IPS-15b (cell line): ENCODE measurements around the gene SPATA33.
"Not testable (repeated sequence)": the region's sequence is repeated elsewhere in the genome, so short reads cannot be mapped to it uniquely, and the experiment has no call there.

Experiments used
- H3K27me3 ChIP-seq: one replicate; pipeline ENCODE4 v1.6.1; 2013; ENCODE audit warnings: low read length; ENCODE audit not compliant: control insufficient read depth, insufficient read depth
- H3K36me3 ChIP-seq: one replicate; pipeline ENCODE4 v1.6.1; 2013; ENCODE audit warnings: low read length; ENCODE audit not compliant: control insufficient read depth, insufficient read depth
- H3K4me1 ChIP-seq: one replicate; pipeline ENCODE4 v1.6.1; 2013; ENCODE audit warnings: mild to moderate bottlenecking, low read length; ENCODE audit not compliant: control insufficient read depth, insufficient read depth
- H3K4me3 ChIP-seq: one replicate; pipeline ENCODE4 v1.5.1; 2013; ENCODE audit warnings: low read depth, low read length
- H3K9ac ChIP-seq: one replicate; pipeline ENCODE4 v1.6.1; 2013; ENCODE audit warnings: low read depth, mild to moderate bottlenecking, low read length
- H3K9me3 ChIP-seq: one replicate; pipeline ENCODE4 v1.6.1; 2013; ENCODE audit warnings: mild to moderate bottlenecking, low read length; ENCODE audit not compliant: control insufficient read depth, insufficient read depth

Gene SPATA33

DNA sequence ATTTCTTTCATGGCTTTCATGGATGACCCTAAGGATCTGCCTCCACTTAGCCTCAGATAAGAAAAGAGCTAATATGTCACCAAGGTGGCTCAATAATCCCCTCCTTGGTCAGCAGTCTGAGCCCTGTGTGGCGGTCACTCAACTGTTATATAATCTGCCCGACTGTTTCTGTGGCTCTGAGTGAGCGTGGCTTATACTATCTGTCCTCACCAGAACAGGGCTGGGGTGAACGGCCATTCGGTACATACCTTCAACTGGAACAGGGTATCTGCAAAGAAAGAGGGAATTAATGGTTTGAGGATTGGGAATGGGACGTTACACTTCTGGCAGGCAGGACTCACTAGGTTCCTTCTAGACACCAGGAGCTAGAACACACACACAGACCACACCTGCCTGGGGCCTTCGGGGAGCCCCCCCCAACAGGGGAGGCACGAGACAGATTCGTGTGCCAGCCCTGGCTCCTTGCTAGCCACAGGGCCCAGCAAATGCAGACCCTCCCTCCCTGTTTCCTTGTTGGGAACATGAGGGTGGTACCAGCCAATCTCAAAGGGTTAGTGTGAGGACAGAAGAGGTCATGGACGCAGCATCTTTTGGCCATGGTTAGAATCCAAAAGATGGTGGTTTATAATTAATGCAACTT, 3.9 kb upstream of the SPATA33 start:
- H3K36me3 ChIP-seq = no peaks in the 10 kb centered on the region
- H3K27me3 ChIP-seq = no peaks in the 10 kb centered on the region
- H3K9me3 ChIP-seq = no peaks in the 10 kb centered on the region
- no peak overlapping the region for H3K9ac ChIP-seq
- H3K4me3 ChIP-seq = no peak overlapping the region
- no peaks in the 10 kb centered on the region for H3K4me1 ChIP-seq

DNA sequence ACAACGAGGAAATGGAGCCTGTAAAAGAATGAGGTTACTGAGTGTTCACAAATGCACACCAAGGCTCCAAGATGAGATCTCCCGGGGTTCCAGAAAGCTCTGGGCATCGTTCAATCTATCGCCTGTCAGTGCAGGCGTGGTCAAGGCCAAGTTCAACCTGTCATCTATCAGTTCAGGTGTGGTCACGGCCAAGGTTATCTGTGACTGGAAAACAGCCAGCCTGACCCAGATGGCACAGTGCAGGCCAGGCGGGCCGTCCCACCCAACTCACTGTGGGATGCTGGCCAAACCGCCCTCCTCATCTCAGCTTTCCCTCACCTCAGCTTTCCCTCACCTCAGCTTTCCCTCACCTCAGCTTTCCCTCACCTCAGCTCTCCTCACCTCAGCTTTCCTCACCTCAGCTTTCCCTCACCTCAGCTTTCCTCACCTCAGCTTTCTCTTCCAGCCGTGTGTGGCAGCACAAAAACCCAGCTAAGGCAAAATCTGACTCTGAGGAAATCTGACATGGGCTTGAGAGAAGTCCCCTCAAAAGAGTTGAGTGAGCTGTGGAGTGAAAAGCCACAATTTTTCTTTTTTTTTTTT, 2.5 kb upstream of the SPATA33 start:
- Histone ChIP-seq H3K36me3 (no peaks in the 10 kb centered on the region), H3K4me1 (no peaks in the 10 kb centered on the region), H3K9ac (no peak overlapping the region), H3K27me3 (no peaks in the 10 kb centered on the region), H3K9me3 (no peaks in the 10 kb centered on the region), H3K4me3 (no peak overlapping the region)

DNA sequence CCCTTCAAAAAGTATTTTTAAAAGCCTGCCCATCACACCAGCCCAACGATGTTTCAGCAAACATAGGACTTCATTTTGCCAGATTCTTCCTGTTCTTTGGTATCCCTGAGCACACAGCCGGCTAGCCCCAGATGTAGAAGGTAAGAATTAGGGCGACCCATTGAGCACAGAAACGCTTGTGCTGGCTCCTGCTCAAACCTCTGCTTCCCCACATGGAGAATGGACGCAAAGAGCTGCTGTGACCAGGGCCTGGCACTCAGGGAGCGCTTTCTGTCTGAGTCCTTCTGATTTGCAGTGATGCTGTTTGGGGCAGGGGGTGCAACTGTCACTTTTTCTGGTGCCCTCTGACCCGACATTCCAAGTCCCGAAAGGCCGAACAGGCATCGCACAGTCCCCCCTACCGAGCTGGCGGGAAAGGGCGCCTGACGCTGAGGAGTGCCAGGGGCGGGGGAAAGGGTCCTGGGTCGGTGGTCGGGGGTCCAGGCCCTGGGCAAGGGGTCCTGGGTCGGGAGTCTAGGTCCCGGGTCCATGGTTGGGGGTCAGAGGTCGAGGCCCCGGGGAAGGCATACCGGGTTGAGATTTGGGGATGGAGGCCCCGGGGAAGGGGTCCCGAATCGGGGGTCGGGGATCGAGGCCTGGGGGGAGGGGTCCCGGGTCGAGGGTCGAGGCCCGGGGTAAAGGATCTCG, 1.1 kb upstream of the SPATA33 start:
- H3K36me3 ChIP-seq = peaks cover 4% of the 10 kb centered on the region
- no peaks in the 10 kb centered on the region for H3K9me3 ChIP-seq
- no peaks in the 10 kb centered on the region for H3K4me1 ChIP-seq
- H3K9ac ChIP-seq = no peak overlapping the region
- H3K4me3 ChIP-seq = peak overlapping the region; percentile 49
- H3K27me3 ChIP-seq = no peaks in the 10 kb centered on the region

DNA sequence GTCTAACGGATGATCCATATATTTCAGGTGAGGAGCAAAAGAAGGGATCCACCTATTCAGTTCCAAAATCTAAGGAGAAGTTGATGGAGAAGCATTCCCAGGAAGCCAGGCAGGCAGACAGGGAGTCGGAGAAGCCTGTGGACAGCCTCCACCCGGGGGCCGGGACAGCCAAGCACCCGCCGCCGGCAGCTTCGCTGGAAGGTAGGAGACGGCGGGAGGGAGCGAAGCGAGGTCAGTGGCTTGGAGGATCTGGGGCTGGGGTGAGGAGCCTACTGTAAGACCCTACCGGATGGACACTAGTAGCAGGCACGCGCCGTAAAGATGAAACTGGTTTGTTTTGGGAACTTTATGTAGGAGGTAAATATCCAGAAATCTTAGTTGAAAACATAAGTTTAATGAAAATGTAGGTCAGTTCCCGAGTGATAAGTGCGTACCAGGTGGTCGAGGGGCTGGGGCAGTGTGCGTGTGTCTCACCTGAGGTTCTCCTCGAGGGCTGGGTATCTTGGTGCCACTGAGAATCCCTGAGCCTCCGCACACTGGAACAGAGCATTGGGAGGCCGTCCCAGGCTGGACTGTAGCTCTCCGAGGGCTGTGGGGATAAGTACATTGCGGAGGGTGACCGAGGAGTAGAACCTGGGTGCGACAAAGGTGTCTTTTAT, 714 bp downstream of the SPATA33 start:
- peak overlapping the region; percentile 49 for H3K4me3 ChIP-seq
- H3K4me1 ChIP-seq = no peaks in the 10 kb centered on the region
- no peak overlapping the region for H3K9ac ChIP-seq
- H3K27me3 ChIP-seq = no peaks in the 10 kb centered on the region
- peaks cover 4% of the 10 kb centered on the region for H3K36me3 ChIP-seq
- no peaks in the 10 kb centered on the region for H3K9me3 ChIP-seq

DNA sequence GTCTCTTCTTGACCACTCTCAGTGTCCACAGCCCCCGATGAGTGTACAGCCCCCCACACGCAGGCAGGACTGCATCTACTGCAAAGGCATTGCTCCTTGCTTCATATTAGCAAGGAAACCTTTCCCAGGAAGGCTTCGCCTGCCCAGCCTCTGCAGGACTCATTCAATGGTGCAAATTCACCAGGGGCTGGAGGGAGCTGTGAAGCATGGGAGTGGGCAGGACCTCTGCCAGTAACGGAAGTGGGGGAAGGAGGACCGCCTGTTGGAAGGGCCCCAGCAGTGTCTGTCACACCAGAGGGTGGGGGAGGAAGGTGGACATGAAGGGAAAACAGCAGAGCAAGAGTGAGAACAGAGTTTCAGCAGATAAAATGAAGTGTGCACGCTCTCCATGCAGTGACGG, 2.5 kb downstream of the SPATA33 start:
- peaks cover 4% of the 10 kb centered on the region for H3K36me3 ChIP-seq
- H3K4me3 ChIP-seq = no peak overlapping the region
- no peaks in the 10 kb centered on the region for H3K9me3 ChIP-seq
- H3K4me1 ChIP-seq = no peaks in the 10 kb centered on the region
- H3K27me3 ChIP-seq = no peaks in the 10 kb centered on the region
- no peak overlapping the region for H3K9ac ChIP-seq

DNA sequence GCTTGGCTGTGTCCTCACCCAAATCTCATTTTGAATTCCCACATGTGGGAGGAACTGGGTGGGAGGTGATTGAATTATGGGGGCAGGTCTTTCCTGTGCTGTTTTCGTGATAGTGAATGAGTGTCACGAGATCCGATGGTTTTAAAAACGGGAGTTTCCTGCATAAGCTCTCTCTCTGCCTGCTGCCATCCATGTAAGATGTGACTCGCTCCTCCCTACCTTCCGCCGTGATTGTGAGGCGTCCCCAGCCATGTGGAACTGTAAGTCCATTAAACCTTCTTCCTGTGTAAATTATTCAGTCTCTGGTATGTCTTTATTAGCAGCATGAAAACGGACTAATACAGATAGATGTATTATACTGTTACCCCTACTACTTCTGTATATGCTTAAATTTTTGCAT, 3.6 kb downstream of the SPATA33 start:
- Histone ChIP-seq H3K4me3 (no peak overlapping the region), H3K27me3 (no peaks in the 10 kb centered on the region), H3K9ac (no peak overlapping the region), H3K9me3 (no peaks in the 10 kb centered on the region), H3K4me1 (no peaks in the 10 kb centered on the region), H3K36me3 (peaks cover 4% of the 10 kb centered on the region)

DNA sequence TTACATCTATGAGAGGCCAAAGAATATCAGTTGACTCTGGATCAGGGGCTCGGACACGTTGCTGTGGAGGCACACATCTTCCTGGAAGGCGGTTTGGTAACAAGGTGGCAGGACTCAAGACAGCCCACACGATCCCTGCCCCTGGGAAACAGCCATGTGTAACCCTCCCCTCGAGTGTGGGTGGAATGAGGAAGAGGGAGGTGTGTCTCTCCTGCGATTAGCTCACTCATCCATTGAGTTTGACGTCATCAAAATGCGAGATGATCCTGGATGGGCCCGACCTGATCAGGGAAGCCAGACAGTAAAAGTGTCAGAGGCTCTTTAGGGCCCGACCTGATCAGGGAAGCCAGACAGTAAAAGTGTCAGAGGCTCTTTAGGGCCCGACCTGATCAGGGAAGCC, 6.6 kb downstream of the SPATA33 start:
- H3K9me3 ChIP-seq, H3K9ac ChIP-seq, H3K27me3 ChIP-seq, H3K4me1 ChIP-seq, H3K4me3 ChIP-seq, H3K36me3 ChIP-seq: not testable (repeated sequence)

DNA sequence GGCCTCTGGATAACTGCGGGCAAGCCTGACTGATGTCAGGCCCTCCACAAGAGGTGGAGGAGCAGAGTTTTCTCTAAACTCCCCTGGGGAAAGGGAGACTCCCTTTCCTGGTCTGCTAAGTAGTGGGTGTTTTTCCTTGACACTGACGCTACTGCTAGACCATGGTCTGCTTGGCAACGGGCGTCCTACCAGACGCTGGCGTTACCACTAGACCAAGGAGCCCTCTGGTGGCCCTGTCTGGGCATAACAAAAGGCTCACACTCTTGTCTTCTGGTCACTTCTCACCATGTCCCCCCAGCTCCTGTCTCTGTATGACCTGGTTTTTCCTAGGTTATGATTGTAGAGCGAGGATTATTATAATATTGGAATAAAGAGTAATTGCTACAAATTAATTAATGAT, 9.4 kb downstream of the SPATA33 start:
- H3K4me1 ChIP-seq, H3K4me3 ChIP-seq: not testable (repeated sequence)

DNA sequence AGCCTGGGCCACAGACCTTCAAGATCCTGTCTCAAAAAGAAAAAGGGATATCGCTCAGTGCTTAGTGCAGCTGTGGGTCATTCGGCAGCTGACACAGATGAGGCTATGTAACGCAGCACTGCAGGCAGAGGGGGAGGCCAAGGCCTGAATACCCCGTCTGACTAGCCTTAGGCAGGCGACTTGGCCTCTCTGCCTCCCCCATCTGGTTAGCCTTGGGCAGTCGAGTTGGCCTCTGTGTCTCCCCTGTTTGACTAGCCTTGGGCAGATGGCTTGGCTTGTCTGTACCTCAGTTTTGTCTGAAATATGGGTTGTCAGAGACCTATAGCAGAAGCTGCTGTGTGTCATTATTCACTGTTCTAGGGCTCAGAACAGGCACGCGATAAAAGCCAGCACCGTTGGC, 10.0 kb downstream of the SPATA33 start:
- Histone ChIP-seq H3K9ac (no peak overlapping the region), H3K9me3 (no peaks in the 10 kb centered on the region), H3K27me3 (no peaks in the 10 kb centered on the region), H3K4me1 (no peaks in the 10 kb centered on the region), H3K36me3 (no peaks in the 10 kb centered on the region), H3K4me3 (no peak overlapping the region)

More for the DNA sequence above, 9.4 kb downstream of the SPATA33 start:
- H3K9ac ChIP-seq, H3K9me3 ChIP-seq, H3K36me3 ChIP-seq, H3K27me3 ChIP-seq: not testable (repeated sequence)

DNA sequence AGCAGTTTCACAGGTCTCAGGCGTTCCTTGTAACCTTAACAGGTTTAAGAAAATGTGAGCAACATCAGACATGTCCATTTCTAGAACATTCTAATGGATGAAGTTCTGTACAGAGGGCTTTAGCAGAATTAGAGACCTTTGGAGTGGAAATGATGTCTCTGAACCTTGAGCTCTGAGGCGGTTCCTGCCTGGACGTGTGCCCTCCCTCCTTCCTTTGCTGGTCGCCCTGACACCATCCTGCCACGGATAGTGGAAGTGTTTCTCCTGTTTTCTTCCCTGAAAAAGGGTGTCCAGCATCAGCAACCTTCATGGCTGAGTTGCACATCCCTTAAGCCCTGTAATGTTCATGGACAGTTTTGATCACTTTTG, 11.1 kb downstream of the SPATA33 start:
- H3K4me3 ChIP-seq = no peak overlapping the region
- no peaks in the 10 kb centered on the region for H3K36me3 ChIP-seq
- H3K27me3 ChIP-seq = no peaks in the 10 kb centered on the region
- H3K9me3 ChIP-seq = no peaks in the 10 kb centered on the region
- no peaks in the 10 kb centered on the region for H3K4me1 ChIP-seq
- H3K9ac ChIP-seq = no peak overlapping the region

DNA sequence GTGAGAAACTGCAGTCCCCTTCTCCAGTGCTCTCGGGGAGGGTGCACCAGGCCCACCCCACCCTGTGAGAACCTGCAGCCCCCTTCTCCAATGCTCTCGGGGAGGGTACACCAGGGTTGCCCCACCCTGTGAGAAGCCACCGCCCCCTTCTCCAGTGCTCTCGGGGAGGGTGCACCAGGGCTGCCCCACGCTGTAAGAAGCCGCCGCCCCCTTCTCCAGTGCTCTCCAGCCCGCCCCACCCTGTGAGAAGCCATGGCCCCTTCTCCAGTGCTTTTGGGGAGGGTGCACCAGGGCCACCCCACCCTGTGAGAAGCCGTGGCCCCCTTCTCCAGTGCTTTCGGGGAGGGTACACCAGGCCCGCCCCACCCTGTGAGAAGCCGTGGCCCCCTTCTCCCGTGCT, 12.1 kb downstream of the SPATA33 start:
- no peaks in the 10 kb centered on the region for H3K4me1 ChIP-seq
- no peak overlapping the region for H3K9ac ChIP-seq
- no peaks in the 10 kb centered on the region for H3K27me3 ChIP-seq
- no peak overlapping the region for H3K4me3 ChIP-seq
- H3K36me3 ChIP-seq = no peaks in the 10 kb centered on the region
- no peaks in the 10 kb centered on the region for H3K9me3 ChIP-seq
